Body of pancreas (tissue), 4 donors: ENCODE results near the gene GZF1. TPM values are rescaled to one million over a fixed set of nuclear protein-coding genes. Genes with fewer than 3 reads are reported as not detected.

Experiments used
- ATAC-seq: fragments of 150-250 bp; one replicate; pipeline ENCODE4 v1.9.1; 2016
- DNase-seq, 4 donors: peaks; one replicate each; pipeline ENCODE4 v3.0.0-alpha.2; 2019
- H3K27ac ChIP-seq, 4 donors: fragments of 200-600 bp; sonication (generic); 1 replicate in 3 of 4; 2 replicates in 1 of 4; pipeline versions ENCODE4 v1.5.1 to v1.6.1; 2016 to 2019; ENCODE audit warnings: mild to moderate bottlenecking in 1 of 4, mixed read lengths in 1 of 4, moderate library complexity in 1 of 4
- H3K27me3 ChIP-seq, 2 donors: fragments of 200-600 bp; sonication (generic); one replicate each; pipeline ENCODE4 v1.6.0; 2016; ENCODE audit warnings: mild to moderate bottlenecking in 1 of 2
- H3K36me3 ChIP-seq, 2 donors: fragments of 200-600 bp; sonication (generic); replicated peaks in 1 of 2; 2 replicates each; pipeline ENCODE4 v1.5.1; 2016; ENCODE audit warnings: low read depth in 2 of 2; ENCODE audit not compliant: insufficient read depth in 1 of 2
- H3K4me1 ChIP-seq: fragments of 200-600 bp; sonication (generic); one replicate; pipeline ENCODE4 v1.6.0; 2016
- H3K4me3 ChIP-seq, 2 donors: fragments of 200-600 bp; sonication (generic); 1 replicate in 1 of 2; 2 replicates in 1 of 2; pipeline ENCODE4 v1.5.1; 2016 to 2019
- H3K9me3 ChIP-seq, 3 donors: fragments of 200-600 bp; sonication (generic); 1 replicate in 2 of 3; 2 replicates in 1 of 3; pipeline ENCODE4 v1.5.1; 2016
- CTCF ChIP-seq, 7 experiments: fragments of 450-650 bp in 4 of 7; fragments of 200-600 bp in 3 of 7; sonication (generic) in 3 of 7; IDR thresholded peaks; one replicate each; pipeline ENCODE4 v1.5.1; 2016 to 2019; ENCODE audit warnings: antibody characterized with exemption in 7 of 7
- POLR2A ChIP-seq, 3 donors: fragments of 450-650 bp; IDR thresholded peaks; one replicate each; pipeline ENCODE4 v1.6.1; 2016; ENCODE audit warnings: antibody characterized with exemption in 3 of 3, mild to moderate bottlenecking in 2 of 3
- WGBS, 2 donors: methylation state at CpG; one replicate each; pipeline ENCODE4 v1.1.5; 2017; 5-methylcytosine and 5-hydroxymethylcytosine counted together
- intact Hi-C: fragments of 100-400 bp; cut with DNase I; formaldehyde crosslinking; loops from one replicate; pipeline ENCODE4 v1.15.1; 2023
- total RNA-seq, 2 donors: library from RNA; depleted of rRNA; stranded (reverse); fragments of >200 nt; gene quantifications; one replicate each; pipeline ENCODE4 v1.1.0, GENCODE V29; 2016

Gene GZF1
- total RNA-seq, 2 donors from 2014 or later = 1.6 to 6.2 TPM

GRCh38 chr20:23325107-23325506, 36.9 kb upstream of the GZF1 start:
- intact Hi-C loops = no loop called here
- WGBS, 2 donors = 42 to 50% methylated on average over 3 of the region's 3 CpGs
- no peaks in the 10 kb centered on the region for H3K36me3 ChIP-seq
- TF ChIP-seq POLR2A (IDR thresholded peaks at IDR 0.05) = no peak
- H3K4me1 ChIP-seq = no peaks in the 10 kb centered on the region
- no peak overlapping the region for H3K27ac ChIP-seq
- H3K9me3 ChIP-seq = no peaks in the 10 kb centered on the region
- no peak overlapping the region for H3K4me3 ChIP-seq
- DNase-seq (no peak), ATAC-seq (no peak)
- no peaks in the 10 kb centered on the region for H3K27me3 ChIP-seq

GRCh38 chr20:23326774-23327173, 35.2 kb upstream of the GZF1 start:
- 65 to 75% methylated on average over 2 to 8 of the region's 8 CpGs for WGBS, 2 donors
- H3K27ac ChIP-seq = no peak overlapping the region
- intact Hi-C loops = no loop called here
- H3K27me3 ChIP-seq = no peaks in the 10 kb centered on the region
- TF ChIP-seq CTCF (IDR thresholded peaks at IDR 0.05) = no peak
- no peak for TF ChIP-seq POLR2A (IDR thresholded peaks at IDR 0.05)
- no peak for DNase-seq
- no peaks in the 10 kb centered on the region for H3K4me1 ChIP-seq
- H3K36me3 ChIP-seq = no peaks in the 10 kb centered on the region
- no peak overlapping the region for H3K4me3 ChIP-seq
- no peaks in the 10 kb centered on the region for H3K9me3 ChIP-seq
- ATAC-seq = no peak

- H3K27me3 ChIP-seq = no peaks in the 10 kb centered on the region
- ATAC-seq = no peak
- no peaks in the 10 kb centered on the region for H3K36me3 ChIP-seq
- 78 to 85% methylated on average over 14 to 15 of the region's 15 CpGs for WGBS, 2 donors
- no peak overlapping the region for H3K27ac ChIP-seq
- no peak for DNase-seq
- no peak overlapping the region for H3K4me3 ChIP-seq
- H3K4me1 ChIP-seq = no peaks in the 10 kb centered on the region
- intact Hi-C loops = no loop called here
- no peaks in the 10 kb centered on the region for H3K9me3 ChIP-seq
- TF ChIP-seq CTCF (IDR thresholded peaks at IDR 0.05) = no peak
- TF ChIP-seq POLR2A (IDR thresholded peaks at IDR 0.05) = no peak
These were observed 34.2 kb upstream of the GZF1 start for GRCh38 chr20:23327617-23328333.

GRCh38 chr20:23331450-23332350, 30.3 kb upstream of the GZF1 start:
- Histone ChIP-seq H3K36me3 (no peaks in the 10 kb centered on the region), H3K9me3 (no peaks in the 10 kb centered on the region), H3K4me1 (no peaks in the 10 kb centered on the region), H3K27me3 (no peaks in the 10 kb centered on the region), H3K27ac (no peak overlapping the region), H3K4me3 (no peak overlapping the region)
- ATAC-seq (no peak), DNase-seq (no peak)
- intact Hi-C loops = no loop called here
- WGBS, 2 donors = 61 to 62% methylated on average over 8 of the region's 8 CpGs
- TF ChIP-seq POLR2A (IDR thresholded peaks at IDR 0.05) (no peak), CTCF (IDR thresholded peaks at IDR 0.05) (no peak)

- no peak for ATAC-seq
- TF ChIP-seq CTCF (IDR thresholded peaks at IDR 0.05) = no peak
These were observed 29.5 kb upstream of the GZF1 start for GRCh38 chr20:23332467-23332866.

More at GRCh38 chr20:23332467-23332866, 29.5 kb upstream of the GZF1 start:
- WGBS, 2 donors = 19 to 34% methylated on average over 2 of the region's 2 CpGs
- H3K4me1 ChIP-seq = no peaks in the 10 kb centered on the region
- no peak overlapping the region for H3K27ac ChIP-seq
- no peaks in the 10 kb centered on the region for H3K27me3 ChIP-seq
- H3K4me3 ChIP-seq = no peak overlapping the region
- H3K36me3 ChIP-seq = no peaks in the 10 kb centered on the region
- intact Hi-C loops = no loop called here
- no peaks in the 10 kb centered on the region for H3K9me3 ChIP-seq
- DNase-seq = no peak
